Dermis blood vessel endothelial cell (primary cell): ENCODE results near the gene DDX20. TPM values are rescaled to one million over a fixed set of nuclear protein-coding genes. Genes with fewer than 3 reads are reported as not detected.

Experiments
- DNase-seq: peaks from one replicate; pipeline ENCODE4 v3.0.0; 2010
- total RNA-seq: library from RNA; depleted of rRNA; stranded (reverse); fragments of >200 nt; gene quantifications from 2 replicates; pipeline ENCODE4 v1.2.3, GENCODE V29; 2014

The DDX20 gene
- total RNA-seq, result 25.6 and 28.1 TPM in 2 replicates

GRCh38 chr1:111755331-111756123 lies at the start of gene DDX20:
DDX20 (plus strand) TSS chr1:111755901; CDS start chr1:111755925, 24 bp downstream.
- peak; percentile 98 for DNase-seq

- DNase-seq, result no peak
These were observed 48.8 kb upstream of the DDX20 start for GRCh38 chr1:111706921-111707320.

GRCh38 chr1:111707906-111708305 lies 47.8 kb upstream of the DDX20 start:
- DNase-seq, result no peak

GRCh38 chr1:111709986-111710385 lies 45.7 kb upstream of the DDX20 start:
- DNase-seq, result no peak

- no peak for DNase-seq
These were observed 39.4 kb upstream of the DDX20 start for GRCh38 chr1:111716333-111716732.

- DNase-seq, result no peak
These were observed 38.3 kb upstream of the DDX20 start for GRCh38 chr1:111717450-111717849.

- DNase-seq, result no peak
These were observed 36.6 kb upstream of the DDX20 start for GRCh38 chr1:111719135-111719534.

- DNase-seq, result peak; percentile 92
These were observed 36.0 kb upstream of the DDX20 start for GRCh38 chr1:111719674-111720132.

- DNase-seq, result no peak
These were observed 35.3 kb upstream of the DDX20 start for GRCh38 chr1:111720274-111720976.

GRCh38 chr1:111720977-111721786 lies 34.5 kb upstream of the DDX20 start:
- no peak for DNase-seq

GRCh38 chr1:111723091-111723806 lies 32.5 kb upstream of the DDX20 start:
- DNase-seq, result no peak

- no peak for DNase-seq
These were observed 31.8 kb upstream of the DDX20 start for GRCh38 chr1:111723871-111724270.

GRCh38 chr1:111725192-111725591 lies 30.5 kb upstream of the DDX20 start:
- no peak for DNase-seq

- no peak for DNase-seq
These were observed 28.6 kb upstream of the DDX20 start for GRCh38 chr1:111727056-111727455.

- no peak for DNase-seq
These were observed 26.3 kb upstream of the DDX20 start for GRCh38 chr1:111729271-111729921.

GRCh38 chr1:111729946-111730681 lies 25.6 kb upstream of the DDX20 start:
- no peak for DNase-seq

GRCh38 chr1:111730706-111731105 lies 25.0 kb upstream of the DDX20 start:
- no peak for DNase-seq

- DNase-seq, result no peak
These were observed 23.7 kb upstream of the DDX20 start for GRCh38 chr1:111731956-111732355.

GRCh38 chr1:111732718-111733117 lies 23.0 kb upstream of the DDX20 start:
- no peak for DNase-seq

- DNase-seq, result peak; percentile 96
These were observed 22.3 kb upstream of the DDX20 start for GRCh38 chr1:111733183-111733991.
